K562 (cell line): ENCODE results near the gene PDZD8. TPM values are rescaled to one million over a fixed set of nuclear protein-coding genes. Genes with fewer than 3 reads are reported as not detected.

Experiments used
- ATAC-seq: fragments of 200-7000 bp; cut with Tn5 transposase; 3 replicates; pipeline ENCODE4 v1.9.1; 2020; ENCODE audit warnings: moderate library complexity
- BruUV-seq: library from RNA; stranded (reverse); fragments of 400-500 nt; replicated peaks from 2 replicates; lab custom pipeline; 2021; lab: Mats Ljungman, UMichigan
- CTCF ChIA-PET: fragments of 300-600 bp; formaldehyde crosslinking; extraction: SDS; loops from one replicate; lab custom pipeline; 2021; ENCODE audit warnings: low intra/inter-chr PET ratio; lab: Yijun Ruan, JAX
- POLR2A ChIA-PET: fragments of 300-600, 350-650 bp; sonication (Branson Sonifier 250); formaldehyde crosslinking; extraction: SDS; loops from one replicate; lab custom pipeline; 2021; ENCODE audit warnings: antibody characterized with exemption, inconsistent platforms; lab: Yijun Ruan, JAX
- DNase-seq, 4 experiments: peaks; one replicate each; pipeline versions ENCODE4 v3.0.0 to v3.0.0-alpha.2; 2011 to 2018; ENCODE audit warnings: low spot score in 3 of 4, mixed read lengths in 3 of 4; ENCODE audit errors: extremely low read depth in 1 of 4
- FAIRE-seq: peaks from 2 replicates; lab custom pipeline; 2011; peaks lifted over from hg19 to GRCh38; lab: Jason Lieb, UNC
- H2AFZ ChIP-seq: 2 replicates; pipeline ENCODE4 v1.6.0; 2011; ENCODE audit warnings: low read depth, low read length, control low read depth, inconsistent platforms
- H3K27ac ChIP-seq: fragments of 200-600 bp; 3 replicates; pipeline ENCODE4 v1.8.0; 2011; ENCODE audit warnings: low read depth, mild to moderate bottlenecking, control low read depth, inconsistent platforms, low read length, moderate library complexity, mixed read lengths; ENCODE audit errors: extremely low read depth
- H3K27me3 ChIP-seq, 2 experiments: fragments of 300-600 bp in 1 of 2; 2 replicates in 1 of 2; 3 replicates in 1 of 2; pipeline versions ENCODE4 v1.6.0 to v1.8.0; 2011; ENCODE audit warnings: inconsistent platforms in 2 of 2, low read length in 2 of 2, mild to moderate bottlenecking in 1 of 2, mixed read lengths in 1 of 2, moderate library complexity in 1 of 2; ENCODE audit not compliant: control insufficient read depth in 2 of 2, insufficient read depth in 2 of 2
- H3K36me3 ChIP-seq: fragments of 300-600 bp; 3 replicates; pipeline ENCODE4 v1.8.0; 2011; ENCODE audit warnings: mild to moderate bottlenecking, low read length, inconsistent platforms; ENCODE audit not compliant: control insufficient read depth, insufficient read depth
- H3K4me1 ChIP-seq, 2 experiments: fragments of 200-600 bp in 1 of 2; replicated peaks in 1 of 2; 2 replicates in 1 of 2; 3 replicates in 1 of 2; pipeline versions ENCODE4 v1.5.1 to v1.8.0; 2011; ENCODE audit warnings: inconsistent platforms in 2 of 2, low read length in 2 of 2, mild to moderate bottlenecking in 1 of 2, mixed read lengths in 1 of 2, moderate library complexity in 1 of 2; ENCODE audit not compliant: control insufficient read depth in 2 of 2, insufficient read depth in 2 of 2
- H3K4me2 ChIP-seq: 2 replicates; pipeline ENCODE4 v1.6.1; 2011; ENCODE audit warnings: low read length, control low read depth, inconsistent platforms, mixed read lengths; ENCODE audit not compliant: insufficient read depth
- H3K4me3 ChIP-seq: fragments of 200-600 bp; sonication (generic), shearing (Covaris generic); 2 replicates; pipeline ENCODE4 v1.5.1; 2016; ENCODE audit warnings: control low read depth, inconsistent platforms
- H3K79me2 ChIP-seq: fragments of 200-600 bp; 3 replicates; pipeline ENCODE4 v1.8.0; 2011; ENCODE audit warnings: low read length, inconsistent platforms; ENCODE audit not compliant: control insufficient read depth, insufficient read depth
- H3K9ac ChIP-seq, 2 experiments: 2 replicates each; pipeline versions ENCODE4 v1.6.0 to v1.6.1; 2011; ENCODE audit warnings: low read depth in 2 of 2, low read length in 2 of 2, control low read depth in 1 of 2, inconsistent platforms in 1 of 2, mild to moderate bottlenecking in 1 of 2, mixed read lengths in 1 of 2; ENCODE audit not compliant: insufficient read depth in 1 of 2
- H3K9me1 ChIP-seq: one replicate; pipeline ENCODE4 v1.6.0; 2011; ENCODE audit warnings: inconsistent platforms, mild to moderate bottlenecking, low read length, moderate library complexity; ENCODE audit not compliant: control insufficient read depth, insufficient read depth
- H3K9me3 ChIP-seq: replicated peaks from 2 replicates; pipeline ENCODE4 v1.5.1; 2011; ENCODE audit warnings: low read depth, low read length, inconsistent platforms; ENCODE audit not compliant: control insufficient read depth, insufficient read depth
- H4K20me1 ChIP-seq: replicated peaks from 2 replicates; pipeline ENCODE4 v1.6.1; 2011; ENCODE audit warnings: low read length, inconsistent platforms, mixed read lengths; ENCODE audit not compliant: control insufficient read depth, insufficient read depth
- KLF1 ChIP-seq: fragments of 450-650 bp; IDR thresholded peaks from 2 replicates; pipeline ENCODE4 v1.6.1; 2016; ENCODE audit warnings: missing genetic modification characterization, missing compliant biosample characterization
- ZNF24 ChIP-seq: fragments of 450-650 bp; IDR thresholded peaks from 2 replicates; pipeline ENCODE4 v1.6.1; 2016
- ZNF707 ChIP-seq: fragments of 250-450 bp; sonication (Bioruptor Pico); conservative IDR thresholded peaks from 2 replicates; pipeline ENCODE4 v1.8.0; 2022; ENCODE audit warnings: inconsistent platforms, mild to moderate bottlenecking, moderate library complexity
- WGBS: fragments of 100-300 bp; shearing (Covaris generic); methylation state at CpG from one replicate; pipeline ENCODE4 v1.1.6; 2016; ENCODE audit warnings: low coverage, mixed read lengths; ENCODE audit not compliant: insufficient coverage; ENCODE audit errors: missing lambda C conversion rate; 5-methylcytosine and 5-hydroxymethylcytosine counted together
- in situ Hi-C: fragments of 300-500 bp; cut with MboI; formaldehyde crosslinking; loops from 4 replicates; pipeline ENCODE4 v1.15.0; 2018; ENCODE audit warnings: inconsistent platforms, mixed read lengths
- intact Hi-C: fragments of 100-400 bp; cut with micrococcal nuclease; formaldehyde crosslinking; loops from 2 replicates; pipeline ENCODE4 v1.14.2; 2022
- polyA plus RNA-seq, 8 experiments: library from polyadenylated mRNA; depleted of rRNA in 4 of 8; stranded (reverse) in 5 of 8; unstranded in 3 of 8; fragments of >200 nt; fragmentation: Nextera tagmentation in 2 of 8; fragmentation: Illumina TruSeq in 1 of 8; extraction: Ambion mirVana in 2 of 8; extraction: Trizol in 1 of 8; gene quantifications; 2 replicates each; pipeline versions ENCODE4 v1.2.1 to v1.2.3, GENCODE V29; 2011 to 2014; ENCODE audit warnings: inconsistent platforms in 1 of 8, missing spikeins in 1 of 8
- total RNA-seq, 7 experiments: library from RNA; depleted of rRNA in 6 of 7; stranded (reverse); fragments of >200 nt in 6 of 7; fragmentation: Illumina TruSeq in 2 of 7; extraction: Trizol in 2 of 7; gene quantifications; 2 replicates each; pipeline versions ENCODE4 v1.2.1 to v1.2.3, GENCODE V29; 2011 to 2021; ENCODE audit warnings: low replicate concordance in 1 of 7
- TF ChIP-seq, protein P1 (sequence below): sonication (generic); formaldehyde crosslinking; IDR thresholded peaks from 2 replicates; pipeline ENCODE4 v1.8.1; 2023; ENCODE audit warnings: mild to moderate bottlenecking, missing genetic modification reagents

The PDZD8 gene
- total and polyA plus RNA-seq, 9 of the 15 experiments (the other 6 are each of a cell fraction or from before 2014, with no cell fraction given) = 5.5 to 53.4 (median 36.8) TPM

DNA sequence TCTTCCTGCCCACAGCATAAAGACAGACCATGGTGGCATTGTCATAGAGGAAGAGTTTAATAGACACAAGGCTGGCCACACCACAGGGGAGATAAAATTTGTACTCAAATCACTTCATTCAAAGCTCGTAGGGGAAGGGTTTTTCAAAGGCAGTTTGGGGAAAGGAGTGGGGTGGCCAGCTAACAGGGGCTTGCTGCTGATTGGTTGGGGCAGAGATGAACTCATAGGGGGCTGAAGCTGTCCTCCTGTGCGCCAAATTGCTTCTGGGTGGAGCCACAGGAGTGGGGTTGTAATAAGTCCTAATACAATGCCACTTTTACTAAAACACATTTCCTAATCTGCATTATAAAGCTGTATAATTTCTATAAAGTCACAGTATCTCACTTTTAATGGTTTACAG lies 22.5 kb downstream of the PDZD8 start:
- no peak overlapping the region for H3K27ac ChIP-seq
- TF ChIP-seq KLF1 (tag) (no peak), ZNF707 (CRISPR knock-in tag) (0 out of 2 replicates have a peak, but pooled peaks have one; percentile 63), ZNF24 (no peak)
- TF ChIP-seq, protein P1, sequence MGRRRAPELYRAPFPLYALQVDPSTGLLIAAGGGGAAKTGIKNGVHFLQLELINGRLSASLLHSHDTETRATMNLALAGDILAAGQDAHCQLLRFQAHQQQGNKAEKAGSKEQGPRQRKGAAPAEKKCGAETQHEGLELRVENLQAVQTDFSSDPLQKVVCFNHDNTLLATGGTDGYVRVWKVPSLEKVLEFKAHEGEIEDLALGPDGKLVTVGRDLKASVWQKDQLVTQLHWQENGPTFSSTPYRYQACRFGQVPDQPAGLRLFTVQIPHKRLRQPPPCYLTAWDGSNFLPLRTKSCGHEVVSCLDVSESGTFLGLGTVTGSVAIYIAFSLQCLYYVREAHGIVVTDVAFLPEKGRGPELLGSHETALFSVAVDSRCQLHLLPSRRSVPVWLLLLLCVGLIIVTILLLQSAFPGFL (CRISPR knock-in tag) = no peak
- WGBS = 25% methylated on average over 1 of the region's 2 CpGs
- no peak overlapping the region for H2AFZ ChIP-seq
- CTCF ChIA-PET = no interaction called here
- H3K9me3 ChIP-seq = no peaks in the 10 kb centered on the region
- in situ Hi-C loops = no loop called here
- intact Hi-C loops = no loop called here
- DNase-seq = peak in 3 of 4 experiments; percentile 11 to 17 (median 14)
- no TSS peak for BruUV-seq
- no peak overlapping the region for H3K4me2 ChIP-seq
- H4K20me1 ChIP-seq = 0 out of 2 replicates have a peak, but pooled peaks cover 4% of the 10 kb centered on the region
- H3K79me2 ChIP-seq = peaks cover 98% of the 10 kb centered on the region
- POLR2A ChIA-PET = interaction anchor here (0.8 kb wide), 1 partner anchor 9 kb away, joined by 3 read pairs; no protein-coding TSS in a partner anchor
- no peak overlapping the region for H3K9ac ChIP-seq
- no peaks in the 10 kb centered on the region for H3K9me1 ChIP-seq
- H3K4me3 ChIP-seq = no peak overlapping the region
- peaks cover 5% of the 10 kb centered on the region; the same call in 1 of the 3 replicates for H3K36me3 ChIP-seq
- FAIRE-seq = no peak
- no peaks in the 10 kb centered on the region for H3K27me3 ChIP-seq
- peaks cover 0 to 25% of the 10 kb centered on the region in 2 experiments; a peak in 4 of 5 replicates for H3K4me1 ChIP-seq
- 0 out of 3 replicates have a peak, but pooled peaks have one; percentile 16 for ATAC-seq
